ENCODE data around the gene AK3. TPM values are rescaled to one million over a fixed set of nuclear protein-coding genes. Genes with fewer than 3 reads are reported as not detected.
"Not testable (repeated sequence)": the region's sequence is repeated elsewhere in the genome, so short reads cannot be mapped to it uniquely, and the experiment has no call there.

The AK3 gene
- total and polyA plus RNA-seq, 5 donors from 2014 or later: 21.7 to 47.3 (median 42.2) TPM

DNA sequence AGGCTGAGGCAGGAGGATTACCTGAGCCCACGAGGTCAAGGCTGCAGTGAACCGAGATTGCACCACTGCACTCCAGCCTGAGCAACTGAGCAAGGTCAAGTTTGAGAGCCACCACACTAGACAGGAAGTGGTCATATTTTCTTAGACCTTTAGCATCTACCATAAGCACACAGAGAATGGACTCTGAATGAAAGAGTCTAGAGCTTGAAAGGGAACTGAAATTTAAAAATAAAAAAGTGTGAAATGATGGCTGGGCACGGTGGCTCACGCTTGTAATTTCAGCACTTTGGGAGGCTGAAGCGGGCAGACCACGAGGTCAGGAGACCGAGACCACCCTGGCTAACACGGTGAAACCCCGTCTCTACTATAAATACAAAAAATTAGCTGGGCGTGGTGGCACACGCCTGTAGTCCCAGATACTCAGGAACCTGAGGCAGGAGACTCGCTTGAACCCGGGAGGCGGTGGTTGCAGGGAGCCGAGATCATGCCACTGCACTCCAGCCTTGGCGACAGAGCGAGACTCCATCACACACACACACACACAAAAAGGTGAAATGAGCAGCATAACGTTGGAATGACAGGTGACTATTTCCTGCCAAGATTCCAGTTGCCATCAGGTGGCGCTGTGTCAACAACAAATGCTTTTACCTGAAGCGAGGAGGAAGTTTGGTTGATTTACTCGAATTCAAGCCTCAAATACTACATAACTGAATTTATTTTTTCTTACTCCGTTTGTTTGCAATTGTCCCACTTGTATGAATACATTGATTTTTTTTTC, 21.3 kb upstream of the AK3 start:
- H3K27me3 Mint-ChIP-seq: peaks cover 29% of the 10 kb centered on the region
- peaks cover 0 to 2% (median 0%) of the 10 kb centered on the region in 7 donors for H3K9me3 Mint-ChIP-seq
- no peak overlapping the region for H3K27ac Mint-ChIP-seq
- Histone ChIP-seq H3K9me3 (ENCODE audit: control insufficient read depth in 2 of 2, low read length in 2 of 2) (no peaks in the 10 kb centered on the region), H3K36me3 (ENCODE audit: control insufficient read depth, insufficient read depth, low read length) (no peaks in the 10 kb centered on the region), H3K27me3 (ENCODE audit: control insufficient read depth, insufficient read depth, low read length) (no peaks in the 10 kb centered on the region), H3K4me3 (ENCODE audit: low read depth, low read length) (peak overlapping the region; percentile 37), H3K4me1 (ENCODE audit: control insufficient read depth, insufficient read depth, low read length, poor library complexity, severe bottlenecking) (peaks cover 8% of the 10 kb centered on the region), H3K27ac (ENCODE audit: insufficient read depth, low read length, poor library complexity, severe bottlenecking) (no peak overlapping the region)
- peaks cover 0 to 14% (median 9%) of the 10 kb centered on the region in 4 donors for H3K4me1 Mint-ChIP-seq
- H3K4me3 Mint-ChIP-seq: peak overlapping the region in 3 of 4 donors; percentile 37 to 73 (median 38)
- peak; percentile 64 to 90 (median 79) for DNase-seq
- ATAC-seq (ENCODE audit: low read depth in 2 of 2): peak; percentile 75 to 78
- no peaks in the 10 kb centered on the region for H3K36me3 Mint-ChIP-seq

DNA sequence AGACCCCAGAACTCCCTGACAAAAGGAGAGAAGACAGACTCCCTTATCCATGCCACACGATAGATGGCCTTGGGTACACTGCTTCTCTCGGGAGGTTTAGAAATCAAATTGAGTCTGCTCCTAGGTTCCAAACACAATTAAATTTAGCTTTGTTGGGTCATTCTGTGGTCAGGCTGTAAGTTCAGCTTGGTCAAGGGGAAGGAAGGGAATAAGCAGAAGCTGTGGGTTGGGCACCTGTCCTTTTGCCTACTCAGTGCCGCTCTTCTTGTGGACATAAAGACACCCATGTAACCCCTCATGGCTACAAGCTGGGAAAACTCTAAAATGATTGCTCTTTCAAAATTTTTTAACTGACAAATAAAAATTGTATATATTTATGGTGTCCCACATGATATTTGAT, 19.1 kb upstream of the AK3 start:
- H3K36me3 ChIP-seq (ENCODE audit: control insufficient read depth, insufficient read depth, low read length): no peaks in the 10 kb centered on the region
- Mint-ChIP-seq H3K9me3 (peaks cover 0 to 2% (median 0%) of the 10 kb centered on the region in 7 donors), H3K27ac (no peak overlapping the region), H3K4me1 (peaks cover 0 to 14% (median 9%) of the 10 kb centered on the region in 4 donors), H3K27me3 (peaks cover 37% of the 10 kb centered on the region), H3K4me3 (no peak overlapping the region), H3K36me3 (no peaks in the 10 kb centered on the region)
- ATAC-seq (ENCODE audit: low read depth in 2 of 2) (no peak), DNase-seq (no peak)
- no peak overlapping the region for H3K4me3 ChIP-seq (ENCODE audit: low read depth, low read length)
- peaks cover 8% of the 10 kb centered on the region for H3K4me1 ChIP-seq (ENCODE audit: control insufficient read depth, insufficient read depth, low read length, poor library complexity, severe bottlenecking)
- no peak overlapping the region for H3K27ac ChIP-seq (ENCODE audit: insufficient read depth, low read length, poor library complexity, severe bottlenecking)
- no peaks in the 10 kb centered on the region for H3K27me3 ChIP-seq (ENCODE audit: control insufficient read depth, insufficient read depth, low read length)
- H3K9me3 ChIP-seq (ENCODE audit: control insufficient read depth in 2 of 2, low read length in 2 of 2): no peaks in the 10 kb centered on the region

DNA sequence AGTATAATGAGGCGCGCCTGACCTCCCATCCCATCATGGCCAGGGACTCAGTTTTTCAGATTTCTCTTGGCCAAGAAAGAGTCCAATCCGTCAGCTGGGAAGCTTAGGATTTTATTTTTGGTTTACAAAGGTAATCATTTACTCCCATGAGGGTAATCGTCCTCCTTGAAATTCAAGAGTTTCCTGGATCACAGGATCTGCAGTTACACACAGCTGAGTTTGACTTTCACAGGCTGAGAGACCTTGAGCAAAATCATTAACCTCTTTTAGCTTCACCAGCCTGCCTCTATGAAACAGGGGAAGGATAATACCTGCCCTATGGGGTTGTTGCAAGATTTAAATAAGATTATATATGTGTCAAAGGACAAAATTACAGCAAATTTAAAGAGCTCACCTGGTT, 15.4 kb upstream of the AK3 start:
- Mint-ChIP-seq H3K4me3 (no peak overlapping the region), H3K36me3 (no peaks in the 10 kb centered on the region), H3K9me3 (peaks cover 0 to 2% (median 0%) of the 10 kb centered on the region in 7 donors), H3K27ac (no peak overlapping the region), H3K27me3 (peaks cover 33% of the 10 kb centered on the region), H3K4me1 (peaks cover 0 to 3% (median under 1%) of the 10 kb centered on the region in 4 donors)
- ATAC-seq (ENCODE audit: low read depth in 2 of 2): no peak
- H3K9me3 ChIP-seq (ENCODE audit: control insufficient read depth in 2 of 2, low read length in 2 of 2): no peaks in the 10 kb centered on the region
- DNase-seq: no peak
- H3K4me3 ChIP-seq (ENCODE audit: low read depth, low read length): no peak overlapping the region
- H3K27me3 ChIP-seq (ENCODE audit: control insufficient read depth, insufficient read depth, low read length): no peaks in the 10 kb centered on the region
- no peak overlapping the region for H3K27ac ChIP-seq (ENCODE audit: insufficient read depth, low read length, poor library complexity, severe bottlenecking)
- no peaks in the 10 kb centered on the region for H3K4me1 ChIP-seq (ENCODE audit: control insufficient read depth, insufficient read depth, low read length, poor library complexity, severe bottlenecking)
- H3K36me3 ChIP-seq (ENCODE audit: control insufficient read depth, insufficient read depth, low read length): no peaks in the 10 kb centered on the region

DNA sequence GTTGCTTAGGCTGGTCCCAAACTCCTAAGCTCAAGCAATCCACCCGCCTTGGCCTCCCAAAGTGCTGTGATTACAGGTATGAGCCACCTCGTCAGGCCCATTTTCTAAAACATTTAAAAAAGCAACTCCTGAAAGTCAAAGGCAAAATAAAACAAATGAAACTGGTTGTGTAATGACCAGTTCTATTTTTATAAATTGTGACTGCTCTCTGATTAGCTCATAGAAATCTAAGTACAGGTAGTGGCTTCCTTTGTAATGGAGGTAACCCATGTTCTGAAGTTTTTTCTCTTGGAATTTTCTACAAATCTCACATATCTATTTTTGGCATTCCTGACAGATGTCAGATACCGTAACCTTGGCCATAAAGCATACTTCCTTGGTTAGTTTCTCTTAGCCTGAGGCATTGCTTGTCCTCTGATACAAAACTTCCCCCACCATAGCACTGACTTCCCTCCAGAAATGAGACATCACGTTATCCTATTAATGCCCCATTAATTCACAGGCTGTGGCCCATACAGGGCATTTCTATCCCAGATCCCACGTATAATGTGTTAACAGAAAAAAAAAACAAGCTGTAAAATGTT, 14.1 kb upstream of the AK3 start:
- Mint-ChIP-seq H3K27ac (no peak overlapping the region), H3K36me3 (no peaks in the 10 kb centered on the region), H3K4me1 (peaks cover 1 to 5% (median 2%) of the 10 kb centered on the region in 4 donors), H3K4me3 (no peak overlapping the region), H3K27me3 (peaks cover 44% of the 10 kb centered on the region), H3K9me3 (peaks cover 0 to 2% (median 0%) of the 10 kb centered on the region in 7 donors)
- no peak overlapping the region for H3K4me3 ChIP-seq (ENCODE audit: low read depth, low read length)
- H3K4me1 ChIP-seq (ENCODE audit: control insufficient read depth, insufficient read depth, low read length, poor library complexity, severe bottlenecking): no peaks in the 10 kb centered on the region
- DNase-seq (no peak), ATAC-seq (ENCODE audit: low read depth in 2 of 2) (no peak)
- no peak overlapping the region for H3K27ac ChIP-seq (ENCODE audit: insufficient read depth, low read length, poor library complexity, severe bottlenecking)
- no peaks in the 10 kb centered on the region for H3K9me3 ChIP-seq (ENCODE audit: control insufficient read depth in 2 of 2, low read length in 2 of 2)
- no peaks in the 10 kb centered on the region for H3K27me3 ChIP-seq (ENCODE audit: control insufficient read depth, insufficient read depth, low read length)
- H3K36me3 ChIP-seq (ENCODE audit: control insufficient read depth, insufficient read depth, low read length): no peaks in the 10 kb centered on the region

DNA sequence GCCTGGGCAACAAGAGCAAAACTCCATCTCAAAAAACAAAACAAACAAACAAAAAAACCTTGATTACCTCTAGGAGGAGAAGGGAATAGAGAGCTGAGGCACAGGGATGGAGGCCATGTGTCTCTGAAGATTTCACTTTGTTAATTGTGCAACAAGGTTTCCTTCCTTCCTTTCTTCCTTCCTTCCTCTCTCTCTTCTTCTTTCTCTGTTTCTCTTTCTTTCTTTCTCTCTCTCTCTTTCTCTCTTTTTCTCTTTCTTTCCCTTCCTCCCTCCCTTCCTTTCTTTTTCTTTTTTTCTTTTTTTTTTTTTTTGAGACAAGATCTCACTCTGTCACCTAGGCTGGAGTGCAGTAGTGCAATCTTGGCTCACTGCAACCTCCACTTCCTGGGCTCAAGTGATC, 13.5 kb upstream of the AK3 start:
- H3K9me3 Mint-ChIP-seq; H3K4me1 ChIP-seq (ENCODE audit: control insufficient read depth, insufficient read depth, low read length, poor library complexity, severe bottlenecking); H3K36me3 ChIP-seq (ENCODE audit: control insufficient read depth, insufficient read depth, low read length); H3K27ac Mint-ChIP-seq; DNase-seq; H3K4me3 Mint-ChIP-seq; H3K4me3 ChIP-seq (ENCODE audit: low read depth, low read length); H3K36me3 Mint-ChIP-seq; H3K4me1 Mint-ChIP-seq; H3K9me3 ChIP-seq (ENCODE audit: control insufficient read depth in 2 of 2, low read length in 2 of 2); H3K27me3 ChIP-seq (ENCODE audit: control insufficient read depth, insufficient read depth, low read length); ATAC-seq (ENCODE audit: low read depth in 2 of 2); H3K27ac ChIP-seq (ENCODE audit: insufficient read depth, low read length, poor library complexity, severe bottlenecking): not testable (repeated sequence)
- peaks cover 47% of the 10 kb centered on the region for H3K27me3 Mint-ChIP-seq

DNA sequence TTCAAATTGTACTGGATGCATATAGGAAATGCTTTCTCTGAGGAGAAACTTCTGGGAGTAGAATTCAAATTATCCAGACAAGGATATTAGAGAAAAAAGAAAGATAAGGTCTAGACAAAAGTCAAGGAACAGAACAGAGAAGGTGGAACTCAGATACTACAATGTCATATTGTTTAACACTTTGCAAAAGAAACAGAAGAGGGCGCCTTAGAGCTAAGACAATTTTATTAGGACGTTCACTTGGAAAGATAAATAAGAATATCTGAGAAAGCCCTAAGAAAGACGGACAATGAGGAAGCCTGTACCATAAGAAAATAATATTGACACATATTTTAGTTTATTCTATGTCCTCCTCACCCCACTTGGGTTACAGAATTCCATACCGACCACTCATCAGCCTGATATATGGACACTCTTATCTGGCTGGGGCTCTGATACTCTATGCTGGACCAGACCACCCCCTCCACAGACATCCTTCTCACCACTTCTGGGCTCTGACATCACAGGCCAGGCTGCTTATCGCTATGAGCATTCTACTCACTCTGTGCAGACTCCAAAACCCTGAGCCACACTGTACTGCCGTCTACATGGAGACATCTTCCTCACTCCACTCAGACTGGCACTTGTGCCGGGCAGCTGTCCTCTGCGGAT, 9.1 kb upstream of the AK3 start:
- Mint-ChIP-seq H3K9me3 (no peaks in the 10 kb centered on the region), H3K4me3 (no peak overlapping the region), H3K4me1 (peaks cover 2 to 9% (median 6%) of the 10 kb centered on the region in 4 donors), H3K36me3 (no peaks in the 10 kb centered on the region), H3K27me3 (peaks cover 20% of the 10 kb centered on the region), H3K27ac (no peak overlapping the region)
- H3K9me3 ChIP-seq (ENCODE audit: control insufficient read depth in 2 of 2, low read length in 2 of 2): no peaks in the 10 kb centered on the region
- H3K36me3 ChIP-seq (ENCODE audit: control insufficient read depth, insufficient read depth, low read length): no peaks in the 10 kb centered on the region
- no peak overlapping the region for H3K4me3 ChIP-seq (ENCODE audit: low read depth, low read length)
- H3K4me1 ChIP-seq (ENCODE audit: control insufficient read depth, insufficient read depth, low read length, poor library complexity, severe bottlenecking): no peaks in the 10 kb centered on the region
- no peaks in the 10 kb centered on the region for H3K27me3 ChIP-seq (ENCODE audit: control insufficient read depth, insufficient read depth, low read length)
- H3K27ac ChIP-seq (ENCODE audit: insufficient read depth, low read length, poor library complexity, severe bottlenecking): no peak overlapping the region
- ATAC-seq (ENCODE audit: low read depth in 2 of 2) (peak in 1 of 2 donors; percentile 40), DNase-seq (peak in 2 of 3 donors; percentile 38 to 64)

DNA sequence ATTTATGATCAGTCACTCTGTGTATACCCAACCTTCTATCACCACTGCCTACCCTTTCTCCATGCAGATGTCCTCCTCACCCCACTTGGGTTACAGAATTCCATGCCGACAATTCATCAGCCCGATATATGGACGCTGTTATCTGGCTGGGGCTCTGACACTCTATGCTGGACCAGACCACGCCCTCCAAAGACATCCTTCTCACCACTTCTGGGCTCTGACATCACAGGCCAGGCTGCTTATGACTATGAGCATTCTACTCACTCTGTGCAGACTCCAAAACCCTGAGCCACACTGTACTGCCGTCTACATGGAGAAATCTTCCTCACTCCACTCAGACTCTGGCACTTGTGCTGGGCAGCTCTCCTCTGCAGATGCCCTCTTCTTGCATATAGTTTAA, 7.6 kb upstream of the AK3 start:
- Mint-ChIP-seq H3K4me3 (no peak overlapping the region), H3K36me3 (no peaks in the 10 kb centered on the region), H3K4me1 (peaks cover 2 to 12% (median 8%) of the 10 kb centered on the region in 4 donors), H3K27ac (no peak overlapping the region), H3K27me3 (peaks cover 20% of the 10 kb centered on the region), H3K9me3 (no peaks in the 10 kb centered on the region)
- no peaks in the 10 kb centered on the region for H3K36me3 ChIP-seq (ENCODE audit: control insufficient read depth, insufficient read depth, low read length)
- no peaks in the 10 kb centered on the region for H3K27me3 ChIP-seq (ENCODE audit: control insufficient read depth, insufficient read depth, low read length)
- no peak for DNase-seq
- H3K27ac ChIP-seq (ENCODE audit: insufficient read depth, low read length, poor library complexity, severe bottlenecking): no peak overlapping the region
- no peaks in the 10 kb centered on the region for H3K4me1 ChIP-seq (ENCODE audit: control insufficient read depth, insufficient read depth, low read length, poor library complexity, severe bottlenecking)
- H3K4me3 ChIP-seq (ENCODE audit: low read depth, low read length): no peak overlapping the region
- H3K9me3 ChIP-seq (ENCODE audit: control insufficient read depth in 2 of 2, low read length in 2 of 2): no peaks in the 10 kb centered on the region
- ATAC-seq (ENCODE audit: low read depth in 2 of 2): no peak
